HepG2 (cell line): ENCODE data around the gene GLIPR1L1. TPM values are rescaled to one million over a fixed set of nuclear protein-coding genes. Genes with fewer than 3 reads are reported as not detected.

Experiments
- ATAC-seq: fragments of 200-7000 bp; cut with Tn5 transposase; 3 replicates; pipeline ENCODE4 v1.9.1; 2020; ENCODE audit warnings: mild to moderate bottlenecking, moderate library complexity
- BruUV-seq: library from RNA; stranded (reverse); fragments of 400-500 nt; replicated peaks from 2 replicates; lab custom pipeline; 2021; lab: Mats Ljungman, UMichigan
- CTCF ChIA-PET: fragments of 300-600 bp; formaldehyde crosslinking; extraction: SDS; loops from one replicate; lab custom pipeline; 2021; ENCODE audit warnings: low total read pairs, inconsistent platforms, low intra/inter-chr PET ratio; lab: Yijun Ruan, JAX
- POLR2A ChIA-PET: fragments of 350-600 bp; sonication (Branson Sonifier 250); formaldehyde crosslinking; loops from one replicate; lab custom pipeline; 2020; ENCODE audit warnings: antibody characterized with exemption, inconsistent platforms; lab: Yijun Ruan, JAX
- DNase-seq: peaks from one replicate; pipeline ENCODE4 v3.0.0-alpha.2; 2015; ENCODE audit warnings: low spot score
- FAIRE-seq: peaks from 3 replicates; lab custom pipeline; 2011; peaks lifted over from hg19 to GRCh38; lab: Jason Lieb, UNC
- H2AFZ ChIP-seq: one replicate; pipeline ENCODE4 v1.6.1; 2011; ENCODE audit warnings: low read length, inconsistent platforms
- H3K27ac ChIP-seq: fragments of 300-600 bp; 3 replicates; pipeline ENCODE4 v1.8.0; 2011; ENCODE audit warnings: mixed run types, mild to moderate bottlenecking, mixed read lengths, low read length, inconsistent platforms; ENCODE audit not compliant: insufficient read depth; ENCODE audit errors: extremely low read length
- H3K27me3 ChIP-seq, 2 experiments: fragments of 200-600 bp in 1 of 2; 2 replicates in 1 of 2; 3 replicates in 1 of 2; pipeline versions ENCODE4 v1.6.0 to v1.8.0; 2011; ENCODE audit warnings: low read length in 2 of 2, mild to moderate bottlenecking in 2 of 2, moderate library complexity in 2 of 2, inconsistent platforms in 1 of 2; ENCODE audit not compliant: insufficient read depth in 2 of 2, control insufficient read depth in 1 of 2
- H3K36me3 ChIP-seq, 2 experiments: fragments of 200-600 bp in 1 of 2; replicated peaks in 1 of 2; 2 replicates in 1 of 2; 3 replicates in 1 of 2; pipeline versions ENCODE4 v1.5.1 to v1.8.0; 2011; ENCODE audit warnings: low read length in 2 of 2, inconsistent platforms in 1 of 2; ENCODE audit not compliant: insufficient read depth in 2 of 2, control insufficient read depth in 1 of 2
- H3K4me1 ChIP-seq: 2 replicates; pipeline ENCODE4 v1.5.1; 2012; ENCODE audit warnings: low read length, inconsistent platforms; ENCODE audit not compliant: insufficient read depth
- H3K4me2 ChIP-seq: 2 replicates; pipeline ENCODE4 v1.6.0; 2011; ENCODE audit warnings: low read depth, low read length, inconsistent platforms
- H3K4me3 ChIP-seq, 3 experiments: fragments of 200-600 bp in 1 of 3; sonication (generic), shearing (Covaris generic) in 1 of 3; replicated peaks in 1 of 3; 2 replicates each; pipeline ENCODE4 v1.5.1; 2011 to 2016; ENCODE audit warnings: low read length in 3 of 3, inconsistent platforms in 2 of 3, low read depth in 2 of 3, mild to moderate bottlenecking in 2 of 3, control low read depth in 1 of 3, mixed read lengths in 1 of 3; ENCODE audit not compliant: insufficient read depth in 1 of 3
- H3K79me2 ChIP-seq: one replicate; pipeline ENCODE4 v1.6.1; 2011; ENCODE audit warnings: low read length, inconsistent platforms; ENCODE audit not compliant: insufficient read depth
- H3K9ac ChIP-seq: 2 replicates; pipeline ENCODE4 v1.6.0; 2011; ENCODE audit warnings: mild to moderate bottlenecking, low read depth, low read length, inconsistent platforms; ENCODE audit not compliant: insufficient read depth
- H3K9me3 ChIP-seq: 2 replicates; pipeline ENCODE4 v1.5.1; 2012; ENCODE audit warnings: mild to moderate bottlenecking, low read length
- H4K20me1 ChIP-seq: 2 replicates; pipeline ENCODE4 v1.6.0; 2011; ENCODE audit warnings: inconsistent platforms, mild to moderate bottlenecking, low read length, moderate library complexity; ENCODE audit not compliant: insufficient read depth
- ARNT2 ChIP-seq: sonication (generic); formaldehyde crosslinking; IDR thresholded peaks from 2 replicates; pipeline ENCODE4 v1.8.0; 2022; ENCODE audit warnings: mild to moderate bottlenecking, low read depth, missing genetic modification reagents, moderate library complexity
- ASH2L ChIP-seq: fragments of 300-600, 200-600 bp; sonication (generic); IDR thresholded peaks from 2 replicates; pipeline ENCODE4 v1.7.0; 2017; ENCODE audit warnings: low read depth, mild to moderate bottlenecking, moderate library complexity, mixed read lengths, low read length; ENCODE audit not compliant: insufficient read length
- HDAC6 ChIP-seq: fragments of 200-600 bp; sonication (generic); IDR thresholded peaks from 2 replicates; pipeline ENCODE4 v1.7.0; 2017; ENCODE audit warnings: mild to moderate bottlenecking, antibody characterized with exemption, low read length, low read depth
- REL ChIP-seq: sonication (generic); formaldehyde crosslinking; conservative IDR thresholded peaks from 2 replicates; pipeline ENCODE4 v1.8.0; 2022; ENCODE audit warnings: mild to moderate bottlenecking, missing genetic modification reagents, moderate library complexity
- RFXAP ChIP-seq: sonication (generic); formaldehyde crosslinking; IDR thresholded peaks from 2 replicates; pipeline ENCODE4 v1.4.0; 2020; ENCODE audit warnings: missing genetic modification reagents, borderline replicate concordance
- SYNCRIP ChIP-seq: fragments of 200-400 bp; formaldehyde crosslinking; IDR thresholded peaks from 2 replicates; pipeline ENCODE4 v1.6.1; 2018; ENCODE audit warnings: mild to moderate bottlenecking, low read depth, low read length; ENCODE audit not compliant: insufficient read depth
- ZBTB8A ChIP-seq: sonication (generic); formaldehyde crosslinking; IDR thresholded peaks from 2 replicates; pipeline ENCODE4 v1.4.0; 2020; ENCODE audit warnings: mild to moderate bottlenecking, low read depth, missing genetic modification reagents, borderline replicate concordance
- ZFP36L1 ChIP-seq: sonication (generic); formaldehyde crosslinking; IDR thresholded peaks from 2 replicates; pipeline ENCODE4 v1.8.0; 2022; ENCODE audit warnings: mild to moderate bottlenecking, missing genetic modification reagents, moderate library complexity
- ZNF558 ChIP-seq: sonication (generic); formaldehyde crosslinking; IDR thresholded peaks from 2 replicates; pipeline ENCODE4 v1.9.0; 2022; ENCODE audit warnings: mild to moderate bottlenecking, missing genetic modification reagents, borderline replicate concordance
- ZNF629 ChIP-seq: sonication (generic); formaldehyde crosslinking; conservative IDR thresholded peaks from 2 replicates; pipeline ENCODE4 v1.5.0; 2020; ENCODE audit warnings: missing genetic modification reagents
- in situ Hi-C: cut with HindIII; loops from 2 replicates; pipeline ENCODE4 v1.10.0; 2017; ENCODE audit warnings: low pct_unique_long_range_greater_than_20kb; ENCODE audit not compliant: extremely low pct_ligation_motif_present
- intact Hi-C: fragments of 100-400 bp; cut with micrococcal nuclease; formaldehyde crosslinking; loops from one replicate; pipeline ENCODE4 v1.10.0; 2022; ENCODE audit not compliant: unreplicated experiment
- polyA plus RNA-seq, 8 experiments: library from polyadenylated mRNA; depleted of rRNA in 3 of 8; stranded (reverse) in 7 of 8; unstranded in 1 of 8; fragments of >200 nt; fragmentation: Illumina TruSeq in 4 of 8; extraction: Trizol in 4 of 8; gene quantifications; 2 replicates each; pipeline versions ENCODE4 v1.2.1 to v1.2.3, GENCODE V29; 2011 to 2016; ENCODE audit warnings: low read depth in 4 of 8, missing spikeins in 1 of 8, mixed read lengths in 1 of 8; ENCODE audit not compliant: insufficient read depth in 1 of 8
- total RNA-seq, 5 experiments: library from RNA; depleted of rRNA; stranded (reverse); fragments of >200 nt; fragmentation: Illumina TruSeq; extraction: Trizol; gene quantifications; 2 replicates each; pipeline ENCODE4 v1.2.3, GENCODE V29; 2016; ENCODE audit warnings: low read depth in 1 of 5
- TF ChIP-seq, protein P1 (sequence below): IDR thresholded peaks from 2 replicates; pipeline ENCODE4 v1.6.1; 2016; ENCODE audit warnings: low read depth, control low read depth
- TF ChIP-seq, protein P2 (sequence below), 2 experiments: sonication (generic) in 1 of 2; formaldehyde crosslinking in 1 of 2; IDR thresholded peaks; 2 replicates each; pipeline versions ENCODE4 v1.4.0 to v1.6.1; 2016 to 2020; ENCODE audit warnings: borderline replicate concordance in 1 of 2, low read depth in 1 of 2, mild to moderate bottlenecking in 1 of 2, missing genetic modification reagents in 1 of 2
- TF ChIP-seq, protein P3 (sequence below): sonication (generic); IDR thresholded peaks from 2 replicates; pipeline ENCODE4 v1.6.1; 2016; ENCODE audit warnings: low read depth, borderline replicate concordance

Gene GLIPR1L1
- total and polyA plus RNA-seq, 2 of the 13 experiments (the other 11 are each of a cell fraction or from before 2014, with no cell fraction given): not detected

DNA sequence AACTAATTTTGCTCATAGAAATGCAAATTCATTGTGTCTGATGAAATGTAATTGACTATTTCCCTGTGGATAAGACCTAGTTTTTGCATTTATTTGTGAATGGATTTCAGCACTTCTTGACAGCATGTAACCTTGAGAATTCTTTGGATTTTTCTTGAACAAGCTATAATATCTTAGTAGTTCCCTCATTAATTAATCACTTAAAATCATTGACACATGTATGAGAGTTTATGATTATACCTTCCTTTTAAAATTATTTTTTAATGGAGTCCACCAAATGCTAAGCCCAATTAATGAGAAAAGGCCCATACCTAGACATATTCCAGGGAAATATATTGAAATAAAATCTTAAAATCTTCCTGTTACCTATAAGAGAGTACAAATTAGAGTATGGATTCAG, 73.2 kb downstream of the GLIPR1L1 start:
- no peak overlapping the region for H3K27ac ChIP-seq
- no peaks in the 10 kb centered on the region; a peak in 1 of 5 replicates for H3K27me3 ChIP-seq
- H3K9me3 ChIP-seq: no peaks in the 10 kb centered on the region
- no peak overlapping the region for H3K4me3 ChIP-seq
- ChIA-PET POLR2A (no interaction called here), CTCF (no interaction called here)
- DNase-seq: no peak
- no peaks in the 10 kb centered on the region for H4K20me1 ChIP-seq
- H3K4me1 ChIP-seq: no peaks in the 10 kb centered on the region
- no TSS peak for BruUV-seq
- no peak for ATAC-seq
- TF ChIP-seq RFXAP (CRISPR knock-in tag) (no peak), REL (CRISPR knock-in tag) (no peak), ZNF558 (no peak), ZNF629 (CRISPR knock-in tag) (no peak), HDAC6 (no peak), SYNCRIP (no peak), ZFP36L1 (no peak), ASH2L (no peak), ARNT2 (CRISPR knock-in tag) (no peak), ZBTB8A (CRISPR knock-in tag) (no peak)
- TF ChIP-seq, protein P1, sequence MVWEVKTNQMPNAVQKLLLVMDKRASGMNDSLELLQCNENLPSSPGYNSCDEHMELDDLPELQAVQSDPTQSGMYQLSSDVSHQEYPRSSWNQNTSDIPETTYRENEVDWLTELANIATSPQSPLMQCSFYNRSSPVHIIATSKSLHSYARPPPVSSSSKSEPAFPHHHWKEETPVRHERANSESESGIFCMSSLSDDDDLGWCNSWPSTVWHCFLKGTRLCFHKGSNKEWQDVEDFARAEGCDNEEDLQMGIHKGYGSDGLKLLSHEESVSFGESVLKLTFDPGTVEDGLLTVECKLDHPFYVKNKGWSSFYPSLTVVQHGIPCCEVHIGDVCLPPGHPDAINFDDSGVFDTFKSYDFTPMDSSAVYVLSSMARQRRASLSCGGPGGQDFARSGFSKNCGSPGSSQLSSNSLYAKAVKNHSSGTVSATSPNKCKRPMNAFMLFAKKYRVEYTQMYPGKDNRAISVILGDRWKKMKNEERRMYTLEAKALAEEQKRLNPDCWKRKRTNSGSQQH: no peak
- TF ChIP-seq, protein P2, sequence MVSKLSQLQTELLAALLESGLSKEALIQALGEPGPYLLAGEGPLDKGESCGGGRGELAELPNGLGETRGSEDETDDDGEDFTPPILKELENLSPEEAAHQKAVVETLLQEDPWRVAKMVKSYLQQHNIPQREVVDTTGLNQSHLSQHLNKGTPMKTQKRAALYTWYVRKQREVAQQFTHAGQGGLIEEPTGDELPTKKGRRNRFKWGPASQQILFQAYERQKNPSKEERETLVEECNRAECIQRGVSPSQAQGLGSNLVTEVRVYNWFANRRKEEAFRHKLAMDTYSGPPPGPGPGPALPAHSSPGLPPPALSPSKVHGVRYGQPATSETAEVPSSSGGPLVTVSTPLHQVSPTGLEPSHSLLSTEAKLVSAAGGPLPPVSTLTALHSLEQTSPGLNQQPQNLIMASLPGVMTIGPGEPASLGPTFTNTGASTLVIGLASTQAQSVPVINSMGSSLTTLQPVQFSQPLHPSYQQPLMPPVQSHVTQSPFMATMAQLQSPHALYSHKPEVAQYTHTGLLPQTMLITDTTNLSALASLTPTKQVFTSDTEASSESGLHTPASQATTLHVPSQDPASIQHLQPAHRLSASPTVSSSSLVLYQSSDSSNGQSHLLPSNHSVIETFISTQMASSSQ (IDR thresholded peaks at IDR 0.05; ENCODE audit: low read depth): no peak
- TF ChIP-seq, protein P2 (CRISPR knock-in tag; IDR thresholded peaks at IDR 0.05; ENCODE audit: borderline replicate concordance): no peak
- TF ChIP-seq, protein P3, sequence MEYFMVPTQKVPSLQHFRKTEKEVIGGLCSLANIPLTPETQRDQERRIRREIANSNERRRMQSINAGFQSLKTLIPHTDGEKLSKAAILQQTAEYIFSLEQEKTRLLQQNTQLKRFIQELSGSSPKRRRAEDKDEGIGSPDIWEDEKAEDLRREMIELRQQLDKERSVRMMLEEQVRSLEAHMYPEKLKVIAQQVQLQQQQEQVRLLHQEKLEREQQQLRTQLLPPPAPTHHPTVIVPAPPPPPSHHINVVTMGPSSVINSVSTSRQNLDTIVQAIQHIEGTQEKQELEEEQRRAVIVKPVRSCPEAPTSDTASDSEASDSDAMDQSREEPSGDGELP: no peak
- H3K36me3 ChIP-seq: no peaks in the 10 kb centered on the region
- no peak for FAIRE-seq
- H3K4me2 ChIP-seq: no peak overlapping the region
- H2AFZ ChIP-seq: no peak overlapping the region
- intact Hi-C loops: no loop called here
- H3K79me2 ChIP-seq: no peaks in the 10 kb centered on the region
- H3K9ac ChIP-seq: no peak overlapping the region
- in situ Hi-C loops: no loop called here
